ENCODE results near the gene SUMO3. TPM values are rescaled to one million over a fixed set of nuclear protein-coding genes. Genes with fewer than 3 reads are reported as not detected.

Gene SUMO3
- total RNA-seq, 1 donor: 102 TPM

GRCh38 chr21:44773291-44773932 lies 44.5 kb downstream of the SUMO3 start:
- no peak overlapping the region for H3K4me3 ChIP-seq (ENCODE audit: low read depth, low read length)
- DNase-seq (ENCODE audit: low read depth): no peak

GRCh38 chr21:44771896-44772525 lies 45.9 kb downstream of the SUMO3 start:
- DNase-seq (ENCODE audit: low read depth): no peak
- TF ChIP-seq, protein P1, sequence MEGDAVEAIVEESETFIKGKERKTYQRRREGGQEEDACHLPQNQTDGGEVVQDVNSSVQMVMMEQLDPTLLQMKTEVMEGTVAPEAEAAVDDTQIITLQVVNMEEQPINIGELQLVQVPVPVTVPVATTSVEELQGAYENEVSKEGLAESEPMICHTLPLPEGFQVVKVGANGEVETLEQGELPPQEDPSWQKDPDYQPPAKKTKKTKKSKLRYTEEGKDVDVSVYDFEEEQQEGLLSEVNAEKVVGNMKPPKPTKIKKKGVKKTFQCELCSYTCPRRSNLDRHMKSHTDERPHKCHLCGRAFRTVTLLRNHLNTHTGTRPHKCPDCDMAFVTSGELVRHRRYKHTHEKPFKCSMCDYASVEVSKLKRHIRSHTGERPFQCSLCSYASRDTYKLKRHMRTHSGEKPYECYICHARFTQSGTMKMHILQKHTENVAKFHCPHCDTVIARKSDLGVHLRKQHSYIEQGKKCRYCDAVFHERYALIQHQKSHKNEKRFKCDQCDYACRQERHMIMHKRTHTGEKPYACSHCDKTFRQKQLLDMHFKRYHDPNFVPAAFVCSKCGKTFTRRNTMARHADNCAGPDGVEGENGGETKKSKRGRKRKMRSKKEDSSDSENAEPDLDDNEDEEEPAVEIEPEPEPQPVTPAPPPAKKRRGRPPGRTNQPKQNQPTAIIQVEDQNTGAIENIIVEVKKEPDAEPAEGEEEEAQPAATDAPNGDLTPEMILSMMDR (IDR thresholded peaks at IDR 0.05; ENCODE audit: insufficient read depth, low read depth, low read length): no peak
- H3K4me3 ChIP-seq (ENCODE audit: low read depth, low read length): no peak overlapping the region

More at GRCh38 chr21:44773291-44773932, 44.5 kb downstream of the SUMO3 start:
- TF ChIP-seq, protein P1 (IDR thresholded peaks at IDR 0.05; ENCODE audit: insufficient read depth, low read depth, low read length): no peak

DNA sequence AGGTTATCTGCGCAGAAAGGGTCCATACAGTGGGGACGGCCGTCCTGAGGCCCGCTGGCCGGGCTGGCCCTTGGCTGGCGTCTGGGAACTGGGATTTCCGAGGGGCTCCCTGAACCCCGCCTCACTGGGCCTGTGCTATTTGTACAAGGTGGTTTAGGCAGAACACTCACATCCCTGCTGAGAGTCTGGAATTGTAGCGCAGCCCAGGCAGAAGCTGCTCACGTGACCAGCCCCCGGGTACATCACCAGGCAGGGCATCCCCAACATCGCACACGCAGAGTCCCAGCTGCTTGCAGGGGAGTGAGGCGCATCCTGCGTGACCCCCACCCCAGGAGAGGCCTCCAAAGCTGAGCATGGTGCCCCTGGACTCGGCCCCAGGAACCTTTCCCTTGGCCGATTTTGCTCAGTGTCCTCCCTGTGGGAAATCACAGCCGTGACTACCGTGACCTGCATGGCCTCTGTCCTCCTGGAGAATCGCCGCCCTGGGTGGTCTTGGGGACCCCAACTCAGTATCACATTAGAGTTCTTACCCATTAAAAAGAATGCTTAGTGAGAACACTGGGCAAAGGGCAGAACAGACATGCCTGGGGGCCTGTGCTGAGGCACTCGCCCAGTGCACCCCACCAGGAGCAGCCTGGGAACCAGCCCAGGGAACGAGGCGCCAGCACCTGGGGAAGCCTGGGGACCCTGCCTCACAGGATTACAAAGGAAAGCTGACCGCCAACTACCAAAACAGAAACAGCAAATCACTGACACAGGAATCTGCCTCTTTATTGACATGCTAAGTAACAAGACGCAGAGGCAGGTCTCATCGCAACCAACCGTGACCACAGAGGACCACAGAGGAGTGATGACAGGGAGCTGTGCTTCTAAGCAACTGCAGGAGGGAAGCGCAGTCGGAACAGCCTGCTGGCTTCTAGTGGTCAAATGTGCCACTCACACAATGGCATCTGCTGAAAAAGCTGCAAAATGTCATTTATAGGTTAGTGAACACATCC lies 49.7 kb downstream of the SUMO3 start:
- TF ChIP-seq, protein P1 (IDR thresholded peaks at IDR 0.05; ENCODE audit: insufficient read depth, low read depth, low read length): no peak
- no peak for DNase-seq (ENCODE audit: low read depth)

DNA sequence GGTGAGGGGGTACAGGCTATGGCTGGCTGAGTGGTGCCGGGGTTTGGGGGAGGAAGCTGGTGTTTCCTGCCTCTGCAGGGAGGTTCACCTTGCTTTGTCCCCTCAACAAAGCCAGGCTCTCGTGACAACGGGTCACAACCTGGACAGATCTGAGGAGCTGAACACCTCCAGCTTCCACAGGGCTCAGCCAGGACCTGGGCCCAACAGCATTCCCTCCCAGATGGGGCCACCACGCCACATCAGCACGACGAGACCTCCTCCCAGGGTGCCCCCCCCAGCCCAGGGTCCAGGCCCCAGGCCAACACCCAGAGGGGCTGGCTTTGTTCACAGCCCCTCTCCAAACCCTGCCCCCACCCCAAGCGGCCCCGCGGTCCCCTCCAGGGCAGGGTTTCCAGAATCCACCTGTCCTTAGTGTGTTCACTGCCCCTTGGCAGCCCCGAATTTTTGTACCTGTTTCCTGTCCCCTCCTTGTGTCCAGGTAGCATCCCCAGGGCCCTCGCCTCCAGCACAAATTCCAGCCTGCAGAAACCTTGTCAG lies 51.0 kb downstream of the SUMO3 start:
- TF ChIP-seq, protein P1 (IDR thresholded peaks at IDR 0.05; ENCODE audit: insufficient read depth, low read depth, low read length): no peak
- no peak for DNase-seq (ENCODE audit: low read depth)
- H3K4me3 ChIP-seq (ENCODE audit: low read depth, low read length): no peak overlapping the region

More for the DNA sequence above, 49.7 kb downstream of the SUMO3 start:
- no peak overlapping the region for H3K4me3 ChIP-seq (ENCODE audit: low read depth, low read length)

DNA sequence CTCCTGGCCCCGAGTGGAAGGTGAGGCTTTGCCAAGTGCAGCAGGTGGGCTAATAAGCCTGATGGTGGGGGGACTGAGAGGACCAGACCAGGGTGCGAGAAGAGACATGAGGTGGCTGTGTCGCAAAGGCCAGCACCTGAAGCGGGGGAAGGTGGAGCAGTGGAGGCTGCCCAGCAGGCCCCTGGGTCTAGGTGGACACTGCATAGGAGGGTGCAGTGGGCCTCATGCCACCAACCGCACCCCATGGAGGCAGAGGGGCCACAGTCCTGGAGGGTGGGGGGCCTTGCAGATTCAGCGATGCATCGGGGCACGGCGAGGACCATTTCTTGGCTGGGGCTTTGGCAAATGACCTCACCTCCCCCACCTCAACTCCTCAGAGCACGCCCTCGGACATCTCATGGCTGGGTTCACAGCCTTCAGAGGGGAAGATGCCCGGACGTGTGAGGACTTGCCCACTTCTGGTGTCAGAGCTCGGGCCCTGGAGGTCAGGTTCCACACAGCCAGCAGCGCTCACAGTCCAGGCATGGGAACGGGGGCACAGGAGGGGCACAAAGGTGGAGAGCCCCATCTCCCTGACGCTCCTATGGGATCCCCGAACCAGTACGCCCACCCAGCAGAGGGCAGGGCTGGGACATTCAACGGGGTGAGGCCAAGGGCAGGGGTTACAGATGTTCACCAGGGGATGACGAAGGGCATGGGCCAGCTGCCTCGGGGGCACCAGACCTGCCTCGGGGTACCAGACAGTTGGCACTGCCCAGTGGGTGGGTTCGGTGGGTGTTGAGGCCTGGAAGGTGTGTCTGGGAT lies 51.6 kb downstream of the SUMO3 start:
- TF ChIP-seq, protein P1 (IDR thresholded peaks at IDR 0.05; ENCODE audit: insufficient read depth, low read depth, low read length): no peak
- H3K4me3 ChIP-seq (ENCODE audit: low read depth, low read length): no peak overlapping the region
- no peak for DNase-seq (ENCODE audit: low read depth)
